Sciatic nerve (tissue), 2 donors: ENCODE results near the gene FSTL4. TPM values are rescaled to one million over a fixed set of nuclear protein-coding genes. Genes with fewer than 3 reads are reported as not detected.
A peak's percentile ranks its signal among the peaks of the same experiment; 100 is the strongest.

Source experiments
- ATAC-seq: fragments of 200-7000 bp; cut with Tn5 transposase; one replicate; pipeline ENCODE4 v1.9.1; 2020; ENCODE audit warnings: mild to moderate bottlenecking, moderate library complexity
- DNase-seq: peaks from one replicate; pipeline ENCODE4 v3.0.0-alpha.2; 2020; ENCODE audit warnings: low spot score
- intact Hi-C: fragments of 100-400 bp; cut with DNase I; formaldehyde crosslinking; loops from one replicate; pipeline ENCODE4 v1.14.2; 2022
- total RNA-seq: library from RNA; stranded (reverse); fragmentation: NEBNext Ultra II Directional; extraction: Animal tissue kit (Norgen Biotek cat#: 25700); gene quantifications from one replicate; pipeline ENCODE4 v1.2.1, GENCODE V29; 2021
- donor health status: DM: no; HTN: no; CAD: no.
- donor health status: DM: no; HTN: no; CAD: no.

FSTL4 gene
- total RNA-seq, 1 donor from 2014 or later = not detected

DNA sequence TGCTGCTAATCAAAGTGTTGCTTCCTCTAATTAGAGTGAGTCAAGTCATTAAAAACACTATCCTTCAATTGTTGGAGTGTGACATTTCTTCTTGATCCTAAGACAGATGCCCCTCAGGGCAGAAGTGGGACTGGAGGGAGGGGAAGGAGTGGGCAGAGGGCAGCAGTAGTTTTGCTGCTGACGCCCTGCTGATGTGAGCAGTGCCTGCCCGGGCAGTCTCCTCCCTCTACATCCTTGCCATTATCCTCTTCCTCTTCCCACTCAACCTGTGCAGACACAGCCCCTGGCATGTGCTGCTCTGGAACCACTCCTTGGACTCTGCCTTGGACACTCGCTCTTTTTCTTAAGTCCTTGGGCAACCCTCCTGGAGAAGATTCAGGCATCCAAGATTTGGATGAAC is 328.0 kb downstream of the FSTL4 start:
- intact Hi-C loops = no loop called here
- no peak for DNase-seq
- no peak for ATAC-seq

DNA sequence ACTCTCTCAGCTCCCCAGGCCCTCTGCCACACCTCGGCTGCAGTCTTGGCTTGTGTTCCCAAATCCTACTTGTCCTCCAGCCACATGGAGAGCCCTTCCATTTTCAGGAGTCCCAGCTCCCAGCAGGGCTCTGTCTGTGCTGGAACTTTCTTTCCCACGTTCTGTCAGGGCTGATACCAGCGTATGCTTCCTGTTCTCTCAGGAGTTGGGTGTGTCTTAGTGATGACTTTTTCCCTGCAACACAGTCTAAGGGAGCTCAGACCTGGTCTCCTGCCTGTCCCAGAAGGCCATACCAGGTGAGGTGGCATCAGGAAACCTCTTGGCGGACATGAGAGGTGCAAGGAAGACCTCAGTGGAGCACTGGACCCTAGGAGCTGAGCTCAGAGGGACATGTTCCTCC is 334.0 kb downstream of the FSTL4 start:
- intact Hi-C loops = no loop called here
- DNase-seq (no peak), ATAC-seq (no peak)

DNA sequence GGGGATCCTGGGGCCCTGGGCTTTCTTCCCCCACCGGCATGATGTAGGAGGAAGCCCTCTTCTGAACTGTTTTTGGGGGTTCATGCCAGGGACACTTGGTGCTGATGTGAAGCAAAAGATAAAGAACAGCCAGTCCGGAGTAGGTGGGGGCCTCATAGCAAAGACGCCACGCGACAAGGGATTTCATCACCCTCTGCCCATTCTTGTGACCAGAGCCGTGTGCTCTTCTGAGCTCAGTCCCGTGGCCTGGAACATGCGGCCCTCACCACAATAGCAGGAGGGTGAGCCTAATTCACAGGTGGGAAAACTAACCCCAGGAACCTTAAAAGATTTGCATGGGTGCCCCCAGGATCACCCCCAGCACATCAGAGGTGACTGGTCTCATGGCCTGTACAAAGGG is 334.6 kb downstream of the FSTL4 start:
- intact Hi-C loops = no loop called here
- ATAC-seq (no peak), DNase-seq (no peak)

DNA sequence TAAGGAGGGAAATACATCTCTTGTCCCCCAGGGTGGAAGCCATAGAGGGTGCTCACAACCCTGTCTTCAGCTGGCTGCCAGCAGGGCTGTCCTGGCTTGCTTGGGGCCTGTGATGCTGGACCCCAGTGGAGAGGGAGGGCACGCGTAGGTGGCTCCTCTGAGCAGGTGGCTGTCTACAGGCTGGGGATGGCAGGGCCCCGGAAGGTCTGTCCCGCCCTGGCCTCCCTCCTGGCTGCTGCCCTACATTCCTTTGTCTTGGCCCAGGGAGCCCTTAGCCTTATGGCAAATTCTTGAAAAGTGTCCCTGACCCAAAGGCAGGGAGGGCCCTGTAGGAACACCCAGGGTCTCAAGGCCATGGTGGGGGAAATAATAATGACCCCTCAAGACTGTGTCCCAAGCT is 336.2 kb downstream of the FSTL4 start:
- intact Hi-C loops = no loop called here
- ATAC-seq (no peak), DNase-seq (no peak)

DNA sequence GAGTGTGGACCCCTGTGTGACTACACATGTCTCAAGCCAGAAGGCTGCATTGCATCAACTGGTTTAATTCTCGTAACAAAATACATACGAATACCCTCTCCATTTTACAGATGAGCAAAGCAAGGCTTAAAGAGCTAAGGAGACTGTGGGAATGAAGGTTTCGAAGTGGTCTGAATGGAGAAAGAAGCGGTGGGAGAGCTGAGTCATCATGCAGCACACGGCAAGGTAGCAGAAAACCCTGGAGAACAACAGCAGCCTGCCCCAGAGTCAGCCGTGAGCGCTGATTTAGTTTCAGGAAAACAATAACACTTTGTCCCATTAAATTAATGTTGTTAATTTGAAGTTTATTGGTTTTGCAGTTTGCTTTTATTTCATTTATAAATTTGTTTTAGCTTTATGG is 336.7 kb downstream of the FSTL4 start:
- no peak for DNase-seq
- no peak for ATAC-seq
- intact Hi-C loops = no loop called here

DNA sequence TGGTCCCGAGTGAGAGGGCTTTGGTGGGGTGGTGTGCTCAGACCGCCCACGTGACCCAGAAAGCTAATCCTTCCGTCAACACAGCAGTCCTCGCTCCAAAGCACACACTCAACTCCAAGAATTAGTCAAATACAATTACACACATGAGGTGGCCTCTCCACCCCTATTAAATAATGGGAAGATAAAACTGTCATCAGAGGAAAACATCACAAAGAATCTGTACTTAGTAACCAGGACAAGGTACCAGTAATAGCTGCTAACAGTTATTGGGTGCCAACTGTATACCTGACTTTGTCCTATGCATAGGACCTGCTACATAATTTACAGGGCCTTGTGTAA is 337.8 kb downstream of the FSTL4 start:
- ATAC-seq (no peak), DNase-seq (no peak)
- intact Hi-C loops = no loop called here

DNA sequence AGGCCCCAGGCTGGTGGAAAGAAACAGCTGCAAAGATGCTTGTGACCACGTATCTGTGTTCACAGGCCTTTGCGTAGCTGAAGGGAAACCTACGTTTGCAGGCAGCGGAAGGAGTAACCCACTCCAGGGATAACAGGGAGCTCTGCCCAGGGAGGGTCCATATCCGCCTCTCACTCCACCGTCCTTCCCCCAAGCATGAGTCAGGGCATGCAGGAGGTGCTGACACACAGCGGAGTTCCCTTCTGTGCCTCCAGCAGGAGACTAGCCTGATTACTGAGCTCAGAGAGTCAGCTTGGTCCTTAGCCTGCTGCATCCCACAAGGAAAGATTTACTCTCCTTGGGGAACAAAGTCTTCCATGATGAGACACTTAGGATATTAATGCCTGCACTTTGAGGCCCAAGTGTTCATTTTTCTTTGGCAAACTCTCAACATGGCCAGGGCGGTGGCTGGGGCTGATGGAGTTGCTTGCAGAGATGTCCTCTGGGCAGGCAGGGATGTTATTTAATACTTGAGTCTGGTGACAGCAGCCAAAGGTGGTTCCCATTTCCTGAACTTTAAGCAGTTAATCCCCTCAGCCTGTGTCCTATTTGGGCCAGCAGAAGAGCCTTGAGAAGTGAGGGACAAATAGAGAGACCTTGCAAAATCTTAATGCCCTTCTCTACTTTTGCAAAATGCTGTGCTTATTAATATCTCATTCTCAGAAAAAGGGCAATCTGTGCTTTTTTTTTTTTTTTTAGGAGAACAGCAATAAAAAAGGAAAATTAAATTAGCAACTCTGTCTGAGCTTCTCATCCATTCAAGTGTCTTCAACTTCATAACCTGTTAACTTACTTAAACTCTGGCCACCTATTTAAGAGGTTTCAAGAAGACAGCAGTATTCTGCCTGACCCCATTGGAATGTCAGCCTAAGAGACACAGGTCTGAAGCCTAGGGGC is 338.4 kb downstream of the FSTL4 start:
- no peak for ATAC-seq
- DNase-seq = no peak
- intact Hi-C loops = no loop called here

DNA sequence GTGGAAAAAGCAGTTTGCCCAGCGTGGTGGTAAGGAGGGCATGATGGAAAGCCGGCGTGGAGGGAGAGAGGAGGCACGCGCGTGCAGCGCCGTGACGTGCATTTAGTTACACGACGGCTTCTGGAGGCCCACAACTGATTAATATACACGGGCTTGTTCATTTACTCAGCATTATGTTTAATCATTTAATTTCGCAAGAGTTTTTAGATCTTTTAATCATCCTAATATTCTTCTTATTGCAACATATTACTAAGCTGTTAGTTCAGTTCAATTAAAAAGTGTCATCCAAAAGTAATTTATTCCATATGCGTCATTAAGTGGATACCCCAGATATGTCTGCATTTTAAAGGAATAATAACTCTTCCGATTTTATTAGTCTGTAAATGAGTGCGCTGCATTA is 340.0 kb downstream of the FSTL4 start:
- ATAC-seq (no peak), DNase-seq (no peak)
- intact Hi-C loops = no loop called here

DNA sequence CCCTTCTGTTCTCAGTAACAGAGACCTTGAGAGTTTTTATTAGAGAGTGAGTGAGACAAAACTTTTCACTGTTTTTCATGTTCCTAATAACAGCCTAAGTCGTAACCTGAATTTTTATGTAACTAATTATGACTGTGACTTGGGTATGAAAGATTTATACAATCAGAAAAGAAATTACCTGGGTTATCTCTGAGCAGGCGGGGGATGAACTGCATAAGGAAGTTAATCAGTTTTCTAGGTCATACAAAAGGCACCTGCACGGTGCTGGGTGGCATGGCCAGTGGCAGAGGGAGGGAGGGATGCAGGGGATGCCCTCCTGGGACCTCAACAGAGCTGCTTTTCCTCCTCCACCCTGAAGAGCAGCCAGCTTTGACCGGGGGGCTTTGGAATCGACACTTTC is 340.7 kb downstream of the FSTL4 start:
- DNase-seq (no peak), ATAC-seq (no peak)
- intact Hi-C loops = no loop called here

DNA sequence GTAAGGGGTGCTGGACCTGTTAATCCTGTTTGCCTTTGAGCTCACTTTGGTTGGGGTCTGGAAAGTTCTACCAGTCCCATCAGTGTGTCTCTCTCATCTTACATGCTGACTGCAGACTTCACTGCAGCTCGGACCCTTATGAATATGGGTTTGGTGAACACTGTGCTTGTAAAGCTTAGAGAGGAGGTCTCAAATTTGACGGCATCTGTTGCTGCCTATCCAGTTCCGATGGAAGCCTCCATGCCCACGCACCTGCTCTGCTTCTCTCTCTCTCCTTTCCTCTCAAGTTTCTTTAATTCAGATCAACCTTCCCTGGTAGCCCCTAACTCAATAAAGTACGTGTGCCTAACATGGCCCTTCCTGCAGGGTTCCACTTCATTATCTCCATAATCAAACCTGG is 342.6 kb downstream of the FSTL4 start:
- DNase-seq (no peak), ATAC-seq (no peak)
- intact Hi-C loops = no loop called here

DNA sequence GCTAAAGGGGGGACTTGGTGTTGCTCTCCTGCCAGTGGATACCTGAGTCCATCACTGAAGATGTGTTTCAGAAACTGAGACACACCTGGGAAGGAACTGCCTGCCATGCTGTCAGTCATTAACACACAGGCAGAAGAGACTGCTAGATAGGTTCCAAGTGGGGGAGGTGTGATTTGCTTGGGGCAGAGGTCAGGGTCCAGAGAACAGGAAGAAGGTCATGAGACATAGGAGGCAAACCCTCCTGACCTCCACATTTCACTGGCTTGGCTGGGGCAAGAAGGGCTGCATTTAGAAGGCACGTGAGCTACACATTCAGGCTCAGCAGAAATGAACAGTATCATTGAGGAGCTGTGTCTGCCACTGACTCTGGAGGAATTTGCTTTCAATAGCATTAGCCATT is 344.7 kb downstream of the FSTL4 start:
- ATAC-seq (no peak), DNase-seq (no peak)
- intact Hi-C loops = no loop called here

DNA sequence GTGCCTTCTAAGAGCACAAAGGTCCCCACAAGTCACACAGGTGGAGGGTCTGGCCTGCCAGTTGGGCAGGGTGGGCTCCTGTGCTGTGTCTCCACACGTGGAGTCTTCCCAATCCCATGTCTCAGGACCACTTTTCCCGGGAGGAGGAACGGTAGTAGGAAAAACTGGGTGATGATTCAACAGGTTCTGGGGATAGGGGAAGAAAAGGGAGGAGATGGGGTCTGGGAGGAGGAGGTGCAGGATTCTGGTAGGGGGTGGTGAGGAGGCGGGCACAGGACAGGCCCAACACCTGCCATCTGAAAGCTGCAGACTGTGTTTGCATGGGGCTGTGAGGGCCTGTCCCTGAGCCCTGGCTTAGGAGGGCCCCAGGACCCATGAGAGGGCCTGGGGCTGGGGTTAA is 345.4 kb downstream of the FSTL4 start:
- ATAC-seq = no peak
- DNase-seq = no peak
- intact Hi-C loops = no loop called here

DNA sequence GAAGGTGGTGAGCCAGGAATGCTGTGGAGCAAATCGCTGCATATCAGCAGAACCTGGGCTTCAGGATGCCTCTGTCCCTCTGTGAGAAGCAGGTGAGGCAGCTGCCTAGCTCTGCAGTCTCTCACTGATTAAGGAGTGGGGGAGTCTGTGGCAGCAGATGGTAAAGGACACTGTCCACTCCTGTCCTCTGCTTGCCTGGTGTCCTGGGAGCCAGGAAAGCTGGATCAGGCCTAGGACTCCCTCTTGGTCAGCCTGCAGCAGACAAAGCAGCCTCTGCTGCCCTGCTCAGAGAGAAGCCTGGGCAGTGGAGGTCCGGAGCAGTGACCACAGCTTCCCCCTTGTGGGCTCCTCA is 345.8 kb downstream of the FSTL4 start:
- intact Hi-C loops = no loop called here
- DNase-seq = no peak
- ATAC-seq = peak; percentile 7

DNA sequence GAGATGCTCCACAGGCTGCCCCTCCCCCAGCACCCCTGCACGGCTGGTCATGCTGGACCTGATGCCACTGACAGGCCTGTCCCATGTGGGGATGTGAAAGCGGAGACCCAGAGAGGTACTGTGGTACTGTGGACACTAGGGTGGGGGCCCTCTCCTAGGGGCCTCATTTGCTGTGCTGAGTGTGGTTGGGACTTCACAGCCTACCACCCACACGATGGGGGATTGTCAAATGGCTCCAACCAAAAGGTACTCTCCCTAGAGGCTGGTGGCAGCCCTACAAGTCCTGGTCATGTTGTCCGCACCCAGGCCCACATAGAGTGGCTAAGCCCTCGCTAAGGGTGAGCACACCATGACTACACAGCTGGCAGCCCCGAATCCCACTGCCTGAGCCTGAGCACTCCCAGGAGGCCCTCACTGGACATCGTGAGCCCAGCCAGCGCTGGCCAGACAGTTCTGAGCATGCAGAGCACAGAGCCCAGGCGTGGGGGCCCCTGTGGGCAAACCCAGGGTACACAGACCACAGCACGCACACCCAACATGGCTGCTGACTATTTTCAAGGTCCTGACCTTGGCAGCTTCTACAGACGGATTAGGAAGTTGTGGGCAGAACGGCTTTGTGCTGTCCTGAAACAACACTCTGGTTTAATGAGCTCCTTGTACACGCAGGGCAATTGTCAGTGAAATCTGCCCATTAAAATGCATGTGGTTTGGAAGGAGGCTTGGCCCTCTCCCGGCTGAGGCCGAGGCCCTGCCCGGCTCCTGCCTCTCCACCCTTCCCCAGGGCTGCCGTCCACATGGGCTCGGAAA is 346.4 kb downstream of the FSTL4 start:
- intact Hi-C loops = no loop called here
- DNase-seq (no peak), ATAC-seq (peak; percentile 38)

DNA sequence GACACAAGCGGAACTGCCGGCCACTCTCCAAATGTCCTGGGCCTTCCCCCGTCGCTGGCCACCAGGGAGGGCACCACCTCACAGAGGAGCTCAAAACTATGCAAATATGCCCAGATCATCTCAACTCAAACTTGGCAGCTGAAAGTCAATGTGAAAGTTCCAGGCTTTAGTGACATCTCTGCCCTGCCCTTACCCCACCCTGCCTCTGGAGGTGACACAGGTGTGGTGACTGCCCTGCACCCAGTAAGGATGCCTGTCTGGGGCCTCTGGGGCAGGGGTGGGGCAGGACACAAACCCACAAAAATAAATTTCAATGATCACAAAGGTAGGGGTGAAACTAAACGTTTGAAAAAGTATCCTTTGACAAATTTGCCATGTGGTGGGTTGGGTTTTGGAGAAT is 347.1 kb downstream of the FSTL4 start:
- DNase-seq (no peak), ATAC-seq (no peak)
- intact Hi-C loops = no loop called here

DNA sequence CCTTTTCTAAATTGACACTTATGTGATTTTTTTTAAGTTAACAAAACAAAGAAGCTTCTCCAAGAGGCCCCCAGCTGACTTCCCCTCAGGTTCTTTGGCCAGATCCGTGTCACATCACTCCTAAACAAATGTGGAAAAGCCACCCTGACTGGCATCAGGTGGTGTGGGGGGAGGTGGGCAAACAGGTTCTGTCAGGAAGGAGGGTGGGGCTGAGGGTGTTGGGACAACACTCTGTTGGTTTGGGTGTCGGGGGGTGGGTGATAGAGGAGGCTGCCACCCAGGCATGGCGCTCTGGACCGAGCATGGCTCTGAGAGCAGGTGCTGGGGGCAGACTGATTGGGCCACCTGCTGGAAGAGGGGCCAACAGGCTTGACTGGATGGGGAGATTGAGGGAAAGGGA is 349.7 kb downstream of the FSTL4 start:
- intact Hi-C loops = no loop called here
- DNase-seq = no peak
- no peak for ATAC-seq

DNA sequence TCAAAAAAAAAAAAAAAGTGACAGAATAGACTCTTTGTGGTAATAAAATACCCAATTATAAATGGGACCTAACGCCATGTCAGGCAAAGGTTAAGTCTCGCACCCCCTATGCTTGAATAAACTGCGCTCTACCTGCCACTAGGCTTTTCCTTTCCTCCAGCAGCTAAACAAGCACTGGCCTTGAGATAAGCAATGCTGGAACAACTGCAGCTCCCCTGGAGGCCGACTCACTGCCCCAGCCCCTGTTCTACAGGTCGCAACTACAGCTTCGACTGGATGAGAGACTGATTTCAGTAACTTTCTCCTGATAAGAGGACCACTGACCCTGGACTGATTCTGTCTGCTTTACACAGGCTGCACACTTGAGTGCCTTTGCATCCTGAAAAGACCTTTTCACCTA is 350.3 kb downstream of the FSTL4 start:
- DNase-seq (no peak), ATAC-seq (no peak)
- intact Hi-C loops = no loop called here

DNA sequence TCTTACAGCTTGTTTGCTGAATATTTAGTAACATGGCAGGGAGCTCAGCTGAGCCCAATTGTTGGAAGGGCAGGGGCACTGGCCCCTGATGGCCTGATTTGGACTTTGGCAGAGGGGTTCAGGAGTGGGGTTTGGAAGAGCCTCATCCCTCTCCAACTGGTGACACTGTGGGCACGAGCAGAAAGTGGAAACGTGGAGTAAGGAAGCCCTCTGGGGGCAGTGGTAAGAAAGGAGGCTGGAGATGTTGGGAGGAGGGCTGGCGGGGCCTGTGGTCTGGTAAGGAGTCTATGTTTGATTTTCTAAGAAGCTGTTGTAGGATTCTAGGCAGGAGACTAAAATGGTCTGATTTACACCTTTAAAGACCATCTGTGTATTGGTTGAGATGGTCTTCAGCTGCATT is 351.6 kb downstream of the FSTL4 start:
- intact Hi-C loops = no loop called here
- no peak for DNase-seq
- peak; percentile 30 for ATAC-seq

DNA sequence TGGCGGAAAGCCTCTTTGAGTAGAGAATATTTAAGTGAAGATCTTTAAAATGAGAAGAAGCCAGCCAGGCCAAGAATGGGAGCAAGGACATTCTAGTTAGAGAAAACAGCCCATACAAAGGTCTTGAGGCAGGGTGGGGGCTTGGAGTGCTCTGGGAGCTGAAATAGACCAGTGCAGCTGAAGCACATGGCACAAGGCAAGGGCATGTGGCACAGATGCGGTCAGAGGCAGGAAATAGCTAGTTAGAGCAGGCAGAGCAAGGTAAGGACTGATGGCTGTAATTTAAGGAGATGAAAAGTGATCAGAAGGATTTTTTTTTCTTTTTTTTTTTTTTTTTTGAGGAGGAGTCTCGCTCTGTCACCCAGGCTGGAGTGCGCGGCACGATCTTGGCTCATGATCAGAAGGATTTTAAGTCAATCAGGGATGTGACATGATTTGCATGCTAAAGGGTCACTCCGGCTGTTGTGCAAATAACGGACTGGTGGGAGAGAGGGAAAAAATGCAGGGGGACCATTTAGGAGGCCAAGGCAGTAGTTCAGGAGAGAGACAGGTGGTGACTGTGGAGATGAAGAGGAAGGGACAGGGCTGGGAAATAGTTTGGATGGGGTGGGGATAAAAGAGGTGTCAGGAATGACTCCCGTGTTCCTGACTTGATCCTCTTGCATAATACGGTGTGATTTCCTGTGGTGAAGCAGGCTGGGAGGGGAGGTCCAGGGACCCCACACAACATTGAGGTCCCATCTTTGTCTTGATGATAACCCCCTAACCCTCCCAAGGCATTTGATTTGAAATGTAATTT is 352.9 kb downstream of the FSTL4 start:
- intact Hi-C loops = no loop called here
- DNase-seq (no peak), ATAC-seq (no peak)

DNA sequence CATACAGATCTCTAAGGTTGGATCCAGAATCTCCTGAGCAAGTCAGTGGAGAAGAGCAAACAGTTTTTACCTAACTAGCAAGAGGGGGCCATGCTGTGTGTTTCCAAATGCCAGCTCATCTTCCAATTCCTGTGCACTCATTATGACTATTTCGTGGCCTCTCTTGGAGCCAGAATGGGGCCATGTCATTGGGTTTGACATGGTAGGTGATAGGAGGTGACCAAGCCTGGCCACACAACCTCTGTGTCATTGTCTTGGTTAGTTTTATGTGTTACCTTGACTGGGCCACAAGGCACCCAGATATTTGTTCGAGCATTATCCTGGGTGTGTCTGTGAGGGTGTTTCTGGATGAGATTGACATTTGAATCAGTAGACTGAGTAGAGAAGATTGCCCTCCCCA is 354.4 kb downstream of the FSTL4 start:
- no peak for DNase-seq
- ATAC-seq = no peak
- intact Hi-C loops = no loop called here
